ENCODE data around the gene CXorf51B.
"Not testable (repeated sequence)": the region's sequence is repeated elsewhere in the genome, so short reads cannot be mapped to it uniquely, and the experiment has no call there.

- not testable (repeated sequence) for TF ChIP-seq CTCF (IDR thresholded peaks at IDR 0.05; ENCODE audit: low read depth, low read length); EZH2phosphoT487 (IDR thresholded peaks at IDR 0.05; ENCODE audit: low read depth)
These were observed 5.1 kb downstream of the CXorf51B start, which contains the start of gene CXorf51A for GRCh38 chrX:146814644-146815043.
